Activated CD8-positive, alpha-beta memory T cell treated with anti-CD3 and anti-CD28 coated beads for 24 hours (primary cell): ENCODE measurements around the gene SSU72.
"Not testable (repeated sequence)": the region's sequence is repeated elsewhere in the genome, so short reads cannot be mapped to it uniquely, and the experiment has no call there.

Source experiments
- DNase-seq: peaks from one replicate; pipeline ENCODE4 v3.0.0-alpha.2; 2020

Gene SSU72

DNA sequence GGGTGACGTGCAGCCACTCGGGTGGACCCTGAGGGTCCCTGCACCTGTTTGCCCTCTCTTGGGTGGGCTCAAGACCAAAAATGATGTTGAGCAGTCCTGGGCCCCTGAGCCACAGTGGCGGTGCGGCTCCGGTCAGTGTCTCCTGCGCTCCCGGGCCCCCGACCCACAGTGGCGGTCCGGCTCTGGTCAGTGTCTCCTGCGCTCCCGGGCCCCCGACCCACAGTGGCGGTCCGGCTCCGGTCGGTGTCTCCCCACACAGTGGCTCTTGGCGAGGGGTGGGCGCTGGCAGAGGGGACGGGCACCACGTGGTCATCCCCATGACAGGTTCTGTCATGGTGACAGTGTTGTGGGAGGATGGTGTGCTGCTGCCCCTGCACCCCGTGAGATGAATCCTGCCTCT lies 80.4 kb downstream of the SSU72 start:
- DNase-seq: not testable (repeated sequence)
